Stimulated activated CD8-positive, alpha-beta memory T cell treated with anti-CD3 and anti-CD28 coated beads, Interleukin-12 subunit alpha, Interleukin-12 subunit beta, amount 100 ng/mL, for 4 hours (primary cell): ENCODE results near the gene KCNIP2.
A peak's percentile ranks its signal among the peaks of the same experiment; 100 is the strongest.

Experiments
- DNase-seq: peaks from one replicate; pipeline ENCODE4 v3.0.0-alpha.2; 2020; ENCODE audit warnings: low read depth

KCNIP2 gene

DNA sequence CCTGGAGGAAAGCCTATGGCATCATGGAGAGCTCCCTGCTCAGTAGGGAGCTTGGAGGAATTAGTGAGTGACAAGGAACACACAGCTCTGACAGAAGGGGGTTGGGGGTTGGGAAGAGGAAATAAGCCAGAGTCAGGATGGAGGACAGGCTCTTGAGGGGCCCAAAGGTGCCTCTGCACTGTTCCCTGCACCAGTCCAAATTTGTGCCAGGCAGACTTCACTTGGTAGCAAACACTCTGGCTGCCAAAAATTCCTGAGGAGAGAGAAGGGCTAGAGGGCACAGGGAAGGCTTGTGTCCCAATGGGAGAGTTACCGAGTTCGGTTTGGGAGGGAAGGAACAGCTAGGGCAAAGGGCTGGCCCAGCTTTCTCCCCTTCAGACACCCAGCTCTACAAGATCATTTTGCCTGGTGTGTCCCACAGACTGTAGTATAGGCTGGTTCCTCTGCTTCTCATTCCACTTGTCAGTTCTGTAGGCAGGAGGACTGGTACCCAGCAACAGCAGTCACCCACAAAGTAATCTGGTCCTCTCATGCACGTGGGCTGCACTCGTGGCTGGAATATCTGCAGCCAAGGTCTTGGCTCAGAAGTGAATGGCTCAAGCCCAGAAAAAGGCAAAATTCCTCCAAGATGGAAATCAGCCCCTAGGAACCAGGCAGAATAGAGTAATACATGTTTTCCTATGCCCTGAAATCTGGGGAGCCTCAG lies 8.0 kb upstream of the KCNIP2 start:
- no peak for DNase-seq

DNA sequence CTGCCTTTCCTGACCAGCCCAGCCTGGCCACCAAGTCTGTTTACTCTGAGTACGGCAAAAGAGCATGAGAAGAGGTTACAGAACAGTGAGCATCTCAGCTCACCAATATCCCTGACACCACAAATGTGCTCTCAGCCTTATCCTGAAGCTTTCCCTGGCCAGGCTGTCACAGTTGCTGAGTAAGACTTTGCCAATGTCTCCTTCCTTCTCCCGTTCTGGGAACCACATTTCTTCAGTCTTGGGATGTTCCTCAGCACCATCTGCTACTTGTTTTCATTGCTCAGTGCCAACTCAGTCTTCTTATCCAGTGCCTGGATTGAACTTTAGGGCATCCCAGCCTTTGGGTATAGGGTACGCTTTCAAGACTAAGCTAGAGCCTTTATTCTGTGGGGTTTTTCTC lies 7.1 kb upstream of the KCNIP2 start:
- no peak for DNase-seq

DNA sequence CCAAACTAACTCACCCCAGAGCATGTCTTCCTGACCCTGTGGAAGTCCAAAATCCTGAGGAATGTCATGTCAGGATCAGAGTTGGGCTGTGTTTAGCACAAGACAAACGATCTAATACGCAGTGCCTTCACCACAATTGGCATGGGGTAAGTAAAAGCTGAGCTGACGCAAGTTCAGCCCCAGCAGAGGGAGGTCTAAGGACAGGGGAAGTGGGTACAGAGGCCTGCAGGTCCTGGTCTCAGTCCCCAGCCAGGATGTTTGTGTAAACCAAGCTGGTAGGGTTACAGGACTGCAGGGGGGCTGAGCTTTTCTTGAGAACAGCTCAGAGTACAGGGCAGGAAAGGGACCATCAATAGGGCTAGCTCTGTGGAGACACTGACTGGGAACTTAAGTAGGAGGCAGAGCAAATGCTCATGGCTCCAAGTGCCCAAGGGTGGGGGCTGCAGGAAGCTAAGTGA lies 5.3 kb upstream of the KCNIP2 start:
- DNase-seq = no peak

DNA sequence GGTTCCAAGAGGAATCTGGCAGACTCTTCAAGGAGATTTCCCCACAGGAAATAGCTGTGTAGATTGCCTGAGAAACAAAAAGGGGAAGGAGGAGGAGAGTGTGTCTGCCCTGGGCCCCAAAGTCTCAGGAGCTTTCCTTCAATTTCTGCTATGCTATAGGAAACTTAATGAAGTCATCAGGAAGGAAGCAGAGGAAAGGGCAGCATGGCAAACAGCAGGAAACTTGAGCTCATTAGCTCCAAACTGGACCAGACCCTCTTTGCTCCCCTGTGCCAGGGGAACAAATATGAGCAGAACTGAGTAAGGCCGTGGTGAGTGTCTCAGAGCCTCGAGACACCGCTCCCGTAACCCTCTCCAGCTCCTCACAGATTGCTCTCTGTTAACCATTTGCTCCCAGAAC lies 4.8 kb upstream of the KCNIP2 start:
- no peak for DNase-seq

DNA sequence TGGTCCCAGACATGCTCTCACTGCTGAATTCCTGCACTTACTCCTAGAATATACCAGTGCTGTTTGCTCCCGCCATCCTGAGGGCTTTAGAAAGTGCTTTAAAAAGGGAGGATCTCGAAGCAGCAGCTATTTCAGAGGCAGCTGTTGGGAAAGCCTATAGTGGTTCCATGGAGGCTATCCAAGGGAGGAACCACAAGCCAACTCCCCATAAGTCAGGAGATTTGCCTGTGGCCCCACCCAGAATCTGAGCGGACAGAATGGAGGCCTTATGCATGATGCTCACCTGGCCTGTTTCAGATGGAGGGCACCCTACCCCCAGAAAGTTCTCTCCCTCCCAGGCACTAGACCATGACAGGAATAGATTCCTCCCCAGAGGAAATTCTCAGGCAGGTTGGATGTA lies 2.3 kb upstream of the KCNIP2 start:
- DNase-seq = no peak

DNA sequence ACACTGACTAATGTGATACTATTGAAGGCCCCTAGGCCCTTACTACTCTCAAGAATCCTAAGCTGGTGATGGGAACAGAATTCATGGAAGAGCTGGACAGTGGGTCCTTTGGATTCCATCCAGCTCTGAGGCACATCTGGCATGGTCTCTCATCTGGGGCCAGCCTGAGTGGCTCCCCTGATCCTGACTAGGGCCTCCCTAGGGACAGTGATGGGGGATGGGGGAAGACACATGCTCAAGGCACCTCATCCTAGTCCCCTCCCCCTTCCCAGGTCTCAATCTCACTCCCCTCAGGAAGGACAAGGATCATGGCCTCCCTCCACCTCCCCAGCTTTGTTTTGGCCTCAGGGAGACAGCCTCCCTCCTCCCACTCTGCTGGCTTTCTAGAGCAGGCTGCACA lies 1.8 kb downstream of the KCNIP2 start:
- DNase-seq = no peak

DNA sequence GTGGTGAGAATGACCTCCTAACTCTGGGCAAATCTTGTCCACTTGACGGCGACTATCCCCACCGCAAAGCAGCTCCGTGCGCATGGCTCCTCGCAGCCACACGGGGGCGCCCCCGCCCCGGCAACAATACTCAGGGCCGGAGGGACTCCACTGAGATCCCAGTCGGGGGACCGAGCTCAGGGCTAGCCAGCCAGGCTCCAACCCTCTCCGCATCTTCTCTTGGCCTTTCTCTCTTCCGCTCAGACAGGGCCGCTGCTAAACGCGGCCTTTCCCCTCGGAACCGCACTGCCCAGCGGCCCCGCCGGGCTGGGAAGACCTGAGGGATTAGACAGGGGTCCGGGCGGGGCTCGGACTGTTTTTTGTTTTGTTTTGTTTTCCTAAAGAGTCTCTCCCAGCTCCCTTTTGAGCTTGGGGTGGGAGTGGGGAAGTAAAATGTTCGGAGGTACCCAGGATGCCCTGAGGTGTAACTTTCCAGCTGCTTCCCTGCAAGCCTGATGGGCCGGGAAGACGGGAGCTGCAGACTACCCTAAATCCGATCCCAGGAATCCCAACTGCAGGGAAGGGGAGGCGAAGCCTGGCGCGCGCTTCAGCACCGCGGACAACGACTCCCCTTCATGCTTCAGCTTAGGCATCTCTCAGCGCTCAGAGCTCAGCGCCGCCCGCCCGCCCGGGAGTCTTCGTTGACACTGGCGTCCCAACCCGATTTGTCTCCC lies 2.7 kb downstream of the KCNIP2 start:
- peak; percentile 54 for DNase-seq

DNA sequence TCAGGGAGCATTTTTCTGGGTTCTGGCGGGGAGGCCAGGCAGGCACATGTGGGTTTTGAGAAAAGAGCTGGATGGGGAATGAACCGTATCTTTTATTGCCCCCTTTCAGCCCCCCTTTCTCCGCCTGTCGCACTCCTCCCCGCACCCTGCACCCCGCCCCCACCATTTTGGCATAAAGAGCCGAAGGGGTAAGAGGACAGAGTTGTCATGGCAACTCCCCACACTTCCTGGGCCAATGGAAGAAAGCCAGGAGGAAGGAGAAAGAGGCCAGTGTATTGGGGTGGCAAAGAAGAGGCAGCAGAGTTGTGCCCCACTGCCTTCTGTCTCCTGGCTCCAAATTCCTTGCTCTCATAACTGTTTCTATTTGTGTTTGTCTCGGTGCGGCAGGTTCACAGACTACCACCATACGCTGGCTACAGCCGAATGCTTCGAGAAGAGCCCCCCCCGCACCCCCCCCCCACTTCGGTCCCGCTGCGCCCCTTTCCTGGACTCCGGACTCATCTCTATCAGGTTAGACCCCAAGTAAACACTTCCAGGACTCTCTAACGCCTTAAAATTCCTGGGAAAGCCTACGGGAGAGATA lies 3.4 kb downstream of the KCNIP2 start:
- DNase-seq = no peak

DNA sequence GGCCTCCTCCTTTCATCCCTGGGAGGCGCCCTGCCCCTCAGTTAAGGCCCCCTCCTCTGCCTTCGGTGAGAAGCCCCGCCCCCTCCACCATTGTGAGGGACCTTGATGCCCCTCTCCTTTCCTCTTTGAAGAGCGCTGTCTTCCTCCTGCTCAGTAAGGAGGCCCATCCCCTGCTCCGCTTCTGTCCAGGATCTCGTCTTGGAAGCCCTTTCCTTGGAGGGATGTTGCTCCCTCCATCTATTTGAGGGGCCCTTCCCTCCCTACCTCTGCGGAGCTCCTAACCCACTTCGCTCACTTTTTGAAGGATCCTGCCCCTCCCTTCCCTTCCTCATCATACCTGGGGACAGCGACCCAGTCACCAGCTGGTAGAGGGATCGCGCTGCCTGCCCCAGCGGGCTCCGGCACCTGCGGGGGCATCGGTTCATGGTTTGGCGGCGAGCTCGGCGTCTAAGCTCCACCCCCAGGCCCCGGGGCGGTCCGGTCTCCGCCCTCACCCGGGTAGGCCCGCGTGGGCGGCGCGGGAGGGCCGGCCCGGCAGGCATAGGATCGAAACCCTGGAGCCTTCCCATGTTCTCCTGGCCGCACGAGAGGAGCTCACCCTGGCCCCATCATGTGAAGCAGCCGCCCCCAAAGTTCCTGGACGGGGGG lies 4.1 kb downstream of the KCNIP2 start:
- DNase-seq = peak; percentile 49

DNA sequence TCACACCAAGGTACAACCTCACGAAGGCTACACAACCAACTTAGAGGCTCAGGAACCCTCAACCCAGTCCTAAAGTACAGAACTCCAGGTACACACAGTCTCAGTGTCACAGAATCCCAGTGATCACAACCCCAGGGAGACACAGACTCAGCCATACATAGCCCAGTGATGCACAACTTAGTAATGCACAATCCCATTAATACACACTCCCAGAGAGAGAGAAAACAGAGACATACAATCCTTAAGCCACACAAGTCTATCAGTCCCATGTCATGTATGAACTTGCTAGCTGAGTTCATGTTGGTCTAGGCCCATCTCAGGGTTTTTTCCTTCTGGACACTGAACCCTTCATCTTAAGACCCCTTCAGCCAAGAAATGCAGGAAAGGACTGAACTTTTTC lies 4.6 kb downstream of the KCNIP2 start:
- DNase-seq = no peak

DNA sequence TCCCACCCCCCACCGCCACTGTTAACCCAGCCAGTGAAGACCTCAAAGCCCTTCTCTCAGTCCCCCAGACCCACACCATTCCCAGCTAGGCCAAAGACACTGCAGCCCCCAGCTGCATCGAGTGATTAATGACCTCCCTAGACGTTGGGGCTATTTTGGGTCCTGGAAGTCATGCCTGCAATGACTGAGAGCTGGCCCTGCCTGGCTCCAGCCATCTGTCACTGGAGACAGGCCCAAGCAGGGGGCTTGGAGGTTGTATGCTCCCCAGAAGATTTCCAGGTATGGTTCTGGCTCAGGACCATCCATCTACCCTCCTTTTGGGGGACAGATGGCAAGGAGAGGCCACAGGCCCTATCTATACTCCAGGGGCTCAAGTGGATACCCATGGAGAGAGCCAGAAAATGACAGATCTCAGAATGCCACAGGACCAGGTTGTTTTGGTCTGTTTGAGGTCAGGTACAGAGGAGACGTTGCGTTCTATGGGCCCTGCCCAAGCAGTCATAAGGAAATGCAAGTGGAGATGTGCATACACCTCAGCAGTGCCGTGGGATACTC lies 5.1 kb downstream of the KCNIP2 start:
- DNase-seq = no peak

DNA sequence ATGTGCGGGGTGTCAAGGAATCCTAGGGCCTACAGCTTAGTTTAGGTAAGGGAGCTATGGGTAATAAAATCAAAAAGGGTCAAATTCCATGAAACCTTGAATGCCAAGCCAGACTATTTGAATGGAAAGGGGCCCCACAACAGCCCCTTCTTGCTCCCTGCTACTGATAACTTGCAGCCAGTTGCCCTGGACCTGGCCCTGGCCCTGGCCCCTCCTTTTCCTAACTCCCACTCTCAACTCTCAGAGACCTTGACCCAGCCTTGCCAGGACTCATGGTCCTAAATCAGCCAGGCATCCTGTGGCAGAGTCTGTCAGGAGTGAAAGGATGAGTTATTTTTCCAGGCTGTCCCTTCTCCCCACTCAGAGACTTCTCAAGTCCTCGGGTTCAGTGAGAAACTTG lies 5.9 kb downstream of the KCNIP2 start:
- DNase-seq = no peak

DNA sequence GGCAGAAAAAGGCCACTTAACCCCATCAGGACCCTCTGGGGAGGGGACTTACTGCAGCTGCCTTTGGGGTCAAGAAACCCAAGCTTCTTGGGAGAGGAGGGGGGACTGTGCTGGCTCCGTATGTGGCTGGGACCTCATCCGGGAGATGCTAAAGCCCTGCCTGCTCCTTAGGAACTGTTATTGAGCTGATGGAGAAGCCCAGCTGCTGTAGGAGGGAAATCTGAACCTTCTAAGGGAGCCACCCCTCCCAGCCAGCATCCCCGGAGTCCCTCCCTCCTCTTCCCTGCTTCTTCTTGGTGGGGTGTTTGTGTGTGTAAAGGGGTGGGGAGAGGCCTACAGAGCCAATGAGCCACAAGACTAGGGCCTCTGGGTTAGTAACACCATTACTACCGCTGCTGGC lies 8.2 kb downstream of the KCNIP2 start:
- no peak for DNase-seq

DNA sequence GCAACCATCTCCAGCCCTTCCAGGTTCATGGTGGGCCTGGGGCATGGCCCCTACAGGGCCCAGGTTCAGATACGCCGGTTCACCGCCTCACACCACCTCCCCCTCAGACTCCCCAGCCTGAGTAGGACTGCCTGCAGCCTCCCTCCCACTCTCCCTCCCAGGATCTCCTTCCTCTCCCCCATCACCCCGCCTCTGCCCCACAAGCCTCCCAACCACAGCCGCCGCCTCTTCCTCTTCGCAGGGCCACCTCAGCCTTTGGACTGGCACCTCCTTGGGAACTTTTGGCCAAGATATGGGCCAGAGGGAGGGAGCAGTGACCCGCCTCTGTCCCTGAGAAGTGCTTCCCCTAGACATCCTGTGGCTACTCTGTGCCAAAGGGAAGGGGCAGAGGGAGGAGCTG lies 9.3 kb downstream of the KCNIP2 start:
- no peak for DNase-seq

DNA sequence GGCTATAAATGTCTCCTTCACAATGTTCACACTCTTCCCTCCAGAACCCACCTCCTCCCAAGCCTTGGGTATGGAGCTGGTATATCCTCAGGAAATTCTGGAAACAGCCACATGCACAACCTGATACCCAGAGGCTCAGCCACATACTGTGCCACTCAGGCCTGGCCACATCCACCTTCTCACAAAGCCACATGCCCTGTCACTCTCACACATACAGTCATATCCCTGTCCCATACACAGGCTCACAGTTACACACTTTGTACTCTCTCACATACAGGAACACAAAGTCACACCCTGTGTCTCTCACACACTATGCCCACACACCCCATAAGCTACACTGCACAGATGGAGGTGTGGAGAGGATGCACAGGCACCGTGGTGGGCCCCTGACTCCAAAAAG lies 10.1 kb downstream of the KCNIP2 start:
- DNase-seq = no peak

DNA sequence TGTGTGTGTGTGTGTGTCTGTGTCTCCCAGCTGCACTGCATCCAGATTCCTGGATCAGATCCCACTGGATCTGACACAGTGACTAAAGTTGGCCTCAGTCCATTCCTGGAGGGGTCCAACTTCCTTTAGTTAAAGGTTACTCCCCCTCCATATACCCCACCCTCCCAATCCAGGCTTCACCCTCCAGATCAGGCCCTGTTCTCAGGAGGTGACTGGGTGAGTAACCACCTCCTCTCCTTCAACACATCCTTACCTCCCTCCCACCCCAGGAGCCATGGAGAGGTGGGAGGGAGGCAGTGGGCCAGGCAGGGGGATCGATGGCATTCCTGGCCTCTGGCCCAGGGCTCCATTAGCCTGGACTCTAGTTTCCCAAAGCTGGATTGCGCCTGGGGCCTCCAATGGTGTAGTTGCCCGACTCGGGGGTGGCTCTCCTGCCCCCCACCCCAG lies 11.3 kb downstream of the KCNIP2 start:
- no peak for DNase-seq

DNA sequence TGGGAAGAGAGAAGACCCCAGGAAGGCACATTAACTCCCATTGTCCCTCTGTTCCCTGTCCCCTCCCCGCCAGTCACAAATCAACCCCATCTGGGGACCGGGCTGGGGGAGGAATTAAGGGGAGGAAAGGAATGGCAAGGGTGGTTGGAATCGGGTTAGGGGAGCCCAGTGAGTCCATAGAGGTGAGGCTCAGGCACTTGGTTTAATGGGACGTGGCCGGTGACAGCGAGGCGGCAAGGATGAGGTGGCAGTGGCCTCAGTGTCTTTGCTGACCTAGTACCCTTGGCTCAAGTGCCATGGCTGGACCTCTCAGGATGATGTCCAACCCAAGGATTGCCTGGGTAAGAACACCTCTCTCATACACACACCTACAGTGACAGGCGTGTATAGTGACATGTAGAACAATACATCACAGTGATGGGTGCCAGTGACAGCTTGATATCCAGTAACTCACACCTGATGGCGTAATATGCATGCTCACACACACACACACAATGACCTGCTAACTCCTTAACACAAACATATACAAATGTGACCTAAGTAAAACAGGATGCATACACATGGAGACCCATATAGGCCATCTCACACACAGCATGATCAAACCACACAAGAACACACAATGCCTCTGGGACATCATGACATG lies 12.3 kb downstream of the KCNIP2 start:
- no peak for DNase-seq

DNA sequence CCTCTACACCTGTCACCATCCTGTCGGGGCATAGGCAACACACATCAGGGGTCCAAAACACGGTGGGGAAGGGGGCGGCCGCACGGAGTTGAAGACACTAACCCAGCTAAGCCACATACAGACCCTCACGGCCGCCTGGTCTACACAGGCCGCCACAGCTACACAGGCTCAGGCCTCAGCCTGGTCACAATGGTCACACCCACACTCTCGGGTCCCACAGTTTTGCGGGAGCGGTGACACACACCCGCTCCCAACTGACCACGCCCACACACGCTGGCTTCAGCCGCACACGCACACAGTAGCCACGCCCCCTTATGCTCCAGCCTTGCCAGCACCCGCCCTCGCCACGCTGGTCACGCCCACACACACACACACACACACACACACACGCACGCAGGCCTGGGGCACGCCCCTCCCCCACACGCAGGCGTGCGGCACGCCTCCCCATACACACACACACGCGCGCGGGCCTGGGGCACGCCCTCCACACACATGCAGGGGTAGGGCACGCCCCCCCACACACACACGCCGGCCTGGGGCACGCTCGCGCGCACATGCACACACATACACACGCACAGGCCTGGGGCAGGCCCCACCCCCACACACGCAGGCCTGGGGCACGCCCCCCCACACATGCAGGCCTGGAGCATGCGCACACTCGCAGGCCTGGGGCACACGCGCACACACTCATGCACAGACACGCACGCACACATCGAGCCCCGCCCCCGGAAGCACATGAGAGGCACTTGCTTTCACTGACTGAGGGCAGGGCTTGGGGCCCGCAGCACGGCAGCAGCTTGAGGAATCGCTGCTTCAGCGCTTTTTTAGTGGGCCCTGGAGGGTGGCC lies 13.1 kb downstream of the KCNIP2 start:
- peak; percentile 87 for DNase-seq

DNA sequence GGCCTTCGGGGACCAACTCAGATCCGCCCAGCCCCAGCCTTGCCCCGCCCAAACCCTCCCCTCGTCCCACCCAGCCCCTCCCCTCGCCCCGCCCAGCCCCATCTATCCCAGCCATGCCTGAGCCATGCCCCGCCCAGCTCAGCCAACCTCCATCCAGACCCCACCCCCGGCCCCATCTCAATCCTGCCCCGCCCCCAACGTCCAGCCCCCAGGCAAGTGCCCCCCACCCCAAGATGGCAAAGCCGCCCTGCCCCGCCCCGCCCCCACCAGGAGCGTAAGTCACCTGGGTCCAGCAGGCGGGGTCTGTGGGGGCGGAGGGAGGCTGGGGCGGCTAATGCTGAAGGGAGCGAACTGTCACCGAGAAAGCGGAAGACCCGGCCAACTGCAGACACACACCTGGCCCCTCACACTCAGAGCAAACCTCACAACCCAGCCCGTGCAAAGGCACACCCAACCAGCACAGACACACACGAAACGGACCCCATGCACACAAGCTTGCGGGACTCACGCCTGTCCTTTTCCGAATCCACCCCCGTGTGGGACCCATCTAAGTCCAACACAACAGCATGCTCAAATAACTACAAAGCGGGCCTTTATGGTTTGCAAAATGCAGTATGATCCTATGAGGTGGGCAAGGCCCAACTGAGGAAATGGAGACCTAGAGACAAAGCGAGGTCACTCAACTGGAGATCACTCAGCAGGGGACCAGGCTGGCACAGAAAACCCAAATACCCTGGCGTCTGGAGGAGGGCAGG lies 13.9 kb downstream of the KCNIP2 start:
- DNase-seq = no peak

DNA sequence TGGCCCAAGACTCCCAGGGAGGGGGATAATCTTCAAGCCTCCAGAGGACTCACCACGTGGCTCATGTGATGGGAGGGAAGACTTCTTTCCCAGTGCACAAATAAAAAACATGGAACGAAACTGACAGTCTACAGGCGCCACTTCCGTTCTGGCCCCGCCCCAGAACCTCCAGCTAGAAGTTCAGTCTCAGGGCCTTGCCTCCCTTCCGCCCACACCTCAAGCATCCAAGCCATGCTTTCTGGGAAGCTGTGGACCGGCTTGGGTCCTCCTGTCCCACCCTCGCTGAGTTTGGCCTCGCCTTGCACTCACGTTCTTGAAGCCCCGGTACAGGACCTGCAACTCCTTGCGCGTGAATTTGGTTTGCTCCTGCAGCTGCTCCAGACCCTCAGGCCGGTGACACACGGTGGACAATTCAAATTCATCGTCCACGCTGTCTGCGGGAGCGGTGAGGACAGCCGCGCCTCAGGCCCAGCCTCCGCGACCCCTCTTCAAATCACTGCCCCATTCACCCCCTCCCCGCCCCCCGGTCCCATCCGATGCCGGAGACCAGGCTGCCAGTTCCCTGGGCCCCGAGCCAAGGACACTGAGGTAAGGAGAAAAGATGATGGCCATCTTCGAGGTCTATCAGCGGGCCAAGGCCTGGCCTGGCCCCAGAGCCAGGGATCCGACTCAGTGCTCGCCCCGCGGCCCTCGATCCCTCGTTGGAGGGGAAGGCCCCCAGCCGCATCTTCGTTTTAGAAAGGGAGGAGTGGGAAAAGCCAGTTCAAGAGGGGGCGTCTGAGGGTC lies 14.6 kb downstream of the KCNIP2 start:
- no peak for DNase-seq
